ENCODE measurements around the gene PHACTR2.

DNA sequence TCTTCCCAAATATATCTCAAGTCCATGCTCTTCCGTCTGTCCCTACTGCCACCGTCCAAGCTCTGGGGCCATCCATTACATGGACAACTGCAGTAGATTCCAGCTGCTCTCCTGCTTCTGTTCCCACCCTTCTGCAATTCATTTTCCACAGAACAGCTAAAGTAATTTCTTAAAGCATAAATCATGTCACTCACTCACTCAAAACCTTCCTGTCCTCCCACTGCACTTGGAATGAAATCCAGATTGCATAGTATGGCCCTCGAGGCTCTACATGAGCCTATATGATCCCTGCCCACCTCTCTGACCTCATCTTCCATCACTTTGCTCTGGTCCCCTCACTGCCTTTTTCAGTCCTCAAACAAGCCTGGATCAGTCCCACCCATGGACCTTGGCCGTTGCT, 10.9 kb downstream of the PHACTR2 start:
- no peak for TF ChIP-seq EZH2 (IDR thresholded peaks at IDR 0.05; ENCODE audit: borderline replicate concordance, control insufficient read depth, low read depth, low read length)
- TF ChIP-seq ZNF384 (IDR thresholded peaks at IDR 0.05; ENCODE audit: borderline replicate concordance, low read depth, low read length): no peak
- TF ChIP-seq CBX5 (IDR thresholded peaks at IDR 0.05; ENCODE audit: low read depth): no peak
- TF ChIP-seq POLR2A (IDR thresholded peaks at IDR 0.05; ENCODE audit: low read depth, low read length): no peak
- TF ChIP-seq BHLHE40 (IDR thresholded peaks at IDR 0.05; ENCODE audit: borderline replicate concordance in 1 of 2, low read depth in 2 of 2, low read length in 1 of 2): no peak
- no peak for TF ChIP-seq ZNF24 (IDR thresholded peaks at IDR 0.05)
- TF ChIP-seq, protein P1, sequence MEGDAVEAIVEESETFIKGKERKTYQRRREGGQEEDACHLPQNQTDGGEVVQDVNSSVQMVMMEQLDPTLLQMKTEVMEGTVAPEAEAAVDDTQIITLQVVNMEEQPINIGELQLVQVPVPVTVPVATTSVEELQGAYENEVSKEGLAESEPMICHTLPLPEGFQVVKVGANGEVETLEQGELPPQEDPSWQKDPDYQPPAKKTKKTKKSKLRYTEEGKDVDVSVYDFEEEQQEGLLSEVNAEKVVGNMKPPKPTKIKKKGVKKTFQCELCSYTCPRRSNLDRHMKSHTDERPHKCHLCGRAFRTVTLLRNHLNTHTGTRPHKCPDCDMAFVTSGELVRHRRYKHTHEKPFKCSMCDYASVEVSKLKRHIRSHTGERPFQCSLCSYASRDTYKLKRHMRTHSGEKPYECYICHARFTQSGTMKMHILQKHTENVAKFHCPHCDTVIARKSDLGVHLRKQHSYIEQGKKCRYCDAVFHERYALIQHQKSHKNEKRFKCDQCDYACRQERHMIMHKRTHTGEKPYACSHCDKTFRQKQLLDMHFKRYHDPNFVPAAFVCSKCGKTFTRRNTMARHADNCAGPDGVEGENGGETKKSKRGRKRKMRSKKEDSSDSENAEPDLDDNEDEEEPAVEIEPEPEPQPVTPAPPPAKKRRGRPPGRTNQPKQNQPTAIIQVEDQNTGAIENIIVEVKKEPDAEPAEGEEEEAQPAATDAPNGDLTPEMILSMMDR (IDR thresholded peaks at IDR 0.05 in 2 of 3, conservative IDR thresholded peaks at IDR 0.05 in 1 of 3; ENCODE audit: control insufficient read depth in 2 of 3, extremely low read depth in 1 of 3, insufficient read depth in 1 of 3, low read depth in 3 of 3, low read length in 3 of 3): no peak
- TF ChIP-seq MXI1 (IDR thresholded peaks at IDR 0.05; ENCODE audit: low read depth, low read length): no peak
